HG03571 (cell line): ENCODE results near the gene BCL11B.
"Not testable (repeated sequence)": the region's sequence is repeated elsewhere in the genome, so short reads cannot be mapped to it uniquely, and the experiment has no call there.

ENCODE experiments used
- ATAC-seq: cut with Tn5 transposase; IDR thresholded peaks from one replicate; pipeline ENCODE4 v1.9.1; 2021; ENCODE audit not compliant: unreplicated experiment

The BCL11B gene

GRCh38 chr14:99242238-99242637 lies 29.8 kb downstream of the BCL11B start:
- no peak for ATAC-seq

GRCh38 chr14:99241325-99242010 lies 30.5 kb downstream of the BCL11B start:
- no peak for ATAC-seq

- no peak for ATAC-seq
Measured at GRCh38 chr14:99240627-99241324, 31.2 kb downstream of the BCL11B start.

GRCh38 chr14:99239661-99240092 lies 32.3 kb downstream of the BCL11B start:
- ATAC-seq, result no peak

- no peak for ATAC-seq
Measured at GRCh38 chr14:99238216-99238615, 33.8 kb downstream of the BCL11B start.

- no peak for ATAC-seq
Measured at GRCh38 chr14:99237288-99237687, 34.7 kb downstream of the BCL11B start.

- no peak for ATAC-seq
Measured at GRCh38 chr14:99236386-99237138, 35.4 kb downstream of the BCL11B start.

DNA sequence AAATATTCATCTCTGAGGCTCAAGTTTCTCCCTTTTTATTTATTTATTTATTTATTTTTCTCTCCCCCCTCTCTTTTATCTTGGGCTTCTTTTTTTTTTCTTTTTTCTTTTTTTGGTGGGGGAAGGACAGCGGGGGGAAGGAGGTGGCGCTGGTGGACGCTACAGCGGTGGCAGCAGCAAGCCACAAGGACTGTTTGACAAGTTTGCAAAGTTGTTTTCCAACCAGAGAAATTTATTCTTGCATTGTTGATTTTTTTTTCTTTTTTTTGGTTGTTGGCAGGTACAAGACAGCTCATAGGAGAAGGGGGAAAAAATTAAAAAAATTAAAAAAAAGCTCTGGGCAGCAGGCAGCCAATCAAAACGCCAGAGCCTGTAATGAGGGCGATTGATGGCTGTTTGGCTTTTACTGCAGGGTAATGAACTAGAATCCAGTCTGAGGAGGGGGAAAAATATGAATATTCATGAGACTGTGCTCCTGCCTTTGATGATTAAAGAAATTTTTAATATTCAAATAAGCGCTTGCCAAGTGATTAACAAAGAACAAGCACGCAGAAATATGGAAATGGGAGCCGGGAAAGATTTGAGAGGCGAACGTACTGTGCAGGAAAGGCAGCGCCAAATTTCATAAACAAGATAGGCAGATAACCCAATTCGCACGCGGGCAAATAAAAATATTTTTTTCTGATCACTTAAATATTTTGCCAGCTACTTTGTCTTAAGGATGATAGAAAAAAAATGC lies 36.2 kb downstream of the BCL11B start:
- no peak for ATAC-seq

- ATAC-seq, result no peak
Measured at GRCh38 chr14:99234961-99235571, 36.9 kb downstream of the BCL11B start.

GRCh38 chr14:99234355-99234754 lies 37.6 kb downstream of the BCL11B start:
- no peak for ATAC-seq

DNA sequence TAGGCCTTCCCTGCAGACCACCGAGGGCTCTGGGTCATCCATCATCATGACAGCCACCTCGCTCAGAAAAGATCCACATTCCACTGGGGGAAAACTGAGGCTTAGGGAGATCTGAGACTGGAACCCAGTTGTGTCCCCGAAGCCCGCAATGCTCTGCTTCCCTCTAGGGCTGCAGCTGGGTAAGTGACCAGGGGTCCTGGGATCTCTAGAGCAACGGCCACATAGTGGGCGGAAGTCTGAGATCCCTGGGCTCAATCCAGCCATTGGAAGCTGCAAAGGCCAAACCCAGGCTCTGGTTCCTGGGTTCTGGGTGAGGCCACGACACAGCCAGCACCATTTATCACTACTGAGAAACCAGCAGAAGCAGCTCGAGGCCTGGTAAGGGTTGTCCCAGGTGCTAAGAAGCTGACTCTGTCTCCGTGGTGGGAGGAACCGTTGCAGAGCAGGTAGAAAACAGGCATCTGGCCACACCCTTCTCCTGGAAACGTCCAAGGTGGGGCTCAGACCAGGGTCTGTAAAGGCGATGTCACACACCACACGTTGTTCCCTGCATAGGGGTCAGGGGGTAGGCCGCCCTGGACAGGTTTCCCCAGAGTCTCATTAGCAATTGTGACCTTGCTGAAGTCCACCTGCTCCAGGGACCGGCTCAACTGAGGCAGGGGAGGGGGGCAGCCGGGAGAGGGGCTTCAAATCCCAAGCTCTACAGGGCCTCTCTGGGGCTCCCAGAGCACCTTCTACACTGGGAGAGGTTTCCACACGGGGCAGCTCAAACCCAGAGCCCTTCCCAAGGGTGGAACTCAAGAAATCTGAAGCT lies 38.6 kb downstream of the BCL11B start:
- ATAC-seq, result no peak

GRCh38 chr14:99232714-99233214 lies 39.2 kb downstream of the BCL11B start:
- no peak for ATAC-seq

DNA sequence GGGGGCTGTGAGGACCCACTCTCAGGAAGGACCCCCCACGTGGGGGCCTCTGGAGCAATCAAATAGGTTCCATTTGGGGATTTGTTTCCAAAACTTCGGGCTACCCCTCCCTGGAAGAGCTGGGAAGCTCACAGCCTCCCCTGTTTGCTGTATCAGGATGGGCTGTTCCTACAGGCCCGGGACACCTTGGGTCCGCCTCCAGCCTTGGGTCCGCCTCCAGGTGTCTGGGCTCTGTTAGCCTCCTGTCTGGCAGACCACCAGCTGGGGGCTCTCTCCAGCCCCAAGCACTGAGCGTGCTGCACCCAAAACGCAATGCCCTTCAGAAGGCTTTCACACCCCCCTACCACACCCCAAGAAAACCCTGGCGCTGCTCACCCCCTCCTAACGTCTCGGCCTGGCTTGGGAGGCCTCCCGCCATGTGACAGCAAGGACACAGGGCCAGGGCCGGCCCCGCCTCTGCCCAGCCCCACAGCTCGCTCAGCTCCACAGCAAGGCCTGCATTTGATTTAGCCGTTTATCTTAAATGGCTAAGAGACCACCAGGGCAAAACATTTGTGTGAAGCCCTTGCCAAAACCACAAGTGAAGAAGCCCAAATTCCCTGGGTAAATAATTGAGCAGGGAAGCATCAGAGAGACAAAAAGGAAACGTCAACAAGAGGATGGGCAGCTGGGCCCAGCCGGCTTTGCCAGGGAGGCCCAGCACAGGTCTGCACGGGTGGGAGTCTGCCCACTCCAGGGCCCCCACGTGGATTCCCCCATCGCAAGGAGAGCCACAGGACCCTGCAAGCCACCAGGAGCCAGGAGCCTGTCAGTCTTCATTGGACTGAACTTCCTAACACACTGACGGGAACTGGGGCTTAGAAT lies 39.9 kb downstream of the BCL11B start:
- ATAC-seq, result no peak

DNA sequence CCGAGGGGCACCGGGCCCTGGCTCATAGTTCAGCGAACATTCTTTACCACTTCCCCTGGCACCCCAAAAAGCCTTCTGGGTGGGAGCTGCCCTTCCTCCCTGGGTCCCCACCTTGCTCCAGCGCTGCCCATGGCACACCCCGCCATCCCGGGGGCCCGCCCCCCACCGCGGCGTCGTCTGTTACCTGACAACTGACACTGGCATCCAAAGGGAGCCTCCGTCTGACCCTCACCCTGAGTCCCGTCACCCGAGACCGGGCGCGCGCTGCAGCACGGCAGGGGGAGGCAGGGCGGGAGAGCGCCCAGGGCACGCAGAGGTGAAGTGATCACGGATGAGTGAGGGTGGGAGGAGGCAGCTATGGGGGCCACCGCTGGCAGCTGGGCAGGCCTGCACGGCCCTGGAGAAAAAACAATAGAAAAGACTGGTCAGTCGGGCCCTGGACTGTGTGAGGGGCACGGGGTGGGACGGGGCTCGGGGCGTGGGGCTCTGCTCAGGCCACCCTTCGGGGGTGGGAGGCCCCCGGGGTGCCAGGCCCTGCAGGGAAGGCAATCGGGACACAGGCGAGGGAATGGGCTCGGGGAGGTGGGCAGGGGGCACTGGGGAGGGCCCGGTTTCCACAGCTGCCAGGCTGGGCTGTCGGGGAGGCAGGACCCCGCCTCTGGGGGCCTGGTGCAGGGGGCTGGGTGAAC lies 40.7 kb downstream of the BCL11B start:
- ATAC-seq, result no peak

- ATAC-seq, result no peak
Measured at GRCh38 chr14:99230208-99231151, 41.5 kb downstream of the BCL11B start.

- ATAC-seq, result no peak
Measured at GRCh38 chr14:99229654-99230207, 42.3 kb downstream of the BCL11B start.

GRCh38 chr14:99228760-99229159 lies 43.2 kb downstream of the BCL11B start:
- ATAC-seq, result not testable (repeated sequence)
